GM03348 (cell line): ENCODE data around the gene OR51B4.
"Not testable (repeated sequence)": the region's sequence is repeated elsewhere in the genome, so short reads cannot be mapped to it uniquely, and the experiment has no call there.

Experiments used
- DNase-seq: peaks from one replicate; pipeline ENCODE4 v3.0.0; 2012; ENCODE audit warnings: low spot score

OR51B4 gene

GRCh38 chr11:5301846-5302245, at the start of gene OR51B4:
TSS of gene OR51B4 (minus strand) at chr11:5301946. CDS start at chr11:5301946, 0 bp downstream.
- no peak for DNase-seq

GRCh38 chr11:5351208-5351607, 49.5 kb upstream of the OR51B4 start, which contains the start of gene OR51B6:
TSS of gene OR51B6 (plus strand) at chr11:5351508. CDS start at chr11:5351508, 0 bp downstream.
- DNase-seq: no peak

- no peak for DNase-seq
Observed at GRCh38 chr11:5349550-5349949, 47.8 kb upstream of the OR51B4 start.

GRCh38 chr11:5348551-5349194, 46.9 kb upstream of the OR51B4 start:
- DNase-seq: no peak

GRCh38 chr11:5345831-5346230, 44.1 kb upstream of the OR51B4 start:
- DNase-seq: no peak

- no peak for DNase-seq
Observed at GRCh38 chr11:5343474-5344335, 42.0 kb upstream of the OR51B4 start, which contains the start of gene OR51B5. TSS of gene OR51B5 (minus strand) at chr11:5343524. CDS start at chr11:5343524, 0 bp downstream.

GRCh38 chr11:5339771-5340322, 38.1 kb upstream of the OR51B4 start:
- no peak for DNase-seq

- not testable (repeated sequence) for DNase-seq
Observed at GRCh38 chr11:5337253-5337652, 35.5 kb upstream of the OR51B4 start.

- DNase-seq: no peak
Observed at GRCh38 chr11:5336331-5336730, 34.6 kb upstream of the OR51B4 start.

GRCh38 chr11:5335170-5335569, 33.4 kb upstream of the OR51B4 start:
- no peak for DNase-seq

GRCh38 chr11:5324197-5324596, 22.5 kb upstream of the OR51B4 start, which contains the start of gene OR51B2:
TSS of gene OR51B2 (minus strand) at chr11:5324297. CDS start at chr11:5324297, 0 bp downstream.
- DNase-seq: no peak

GRCh38 chr11:5317292-5317691, 15.5 kb upstream of the OR51B4 start:
- no peak for DNase-seq

GRCh38 chr11:5313326-5314023, 11.7 kb upstream of the OR51B4 start:
- not testable (repeated sequence) for DNase-seq

- DNase-seq: no peak
Observed at GRCh38 chr11:5310423-5310822, 8.7 kb upstream of the OR51B4 start.

GRCh38 chr11:5307256-5308019, 5.7 kb upstream of the OR51B4 start:
- DNase-seq: no peak

- peak; percentile 17 for DNase-seq
Observed at GRCh38 chr11:5304046-5304445, 2.3 kb upstream of the OR51B4 start.

- DNase-seq: no peak
Observed at GRCh38 chr11:5303626-5304025, 1.9 kb upstream of the OR51B4 start.

- no peak for DNase-seq
Observed at GRCh38 chr11:5300251-5300650, 1.5 kb downstream of the OR51B4 start.

GRCh38 chr11:5298451-5298850, 3.3 kb downstream of the OR51B4 start:
- DNase-seq: no peak

- no peak for DNase-seq
Observed at GRCh38 chr11:5297721-5298323, 3.9 kb downstream of the OR51B4 start.
